H1 (cell line): Measurements from ENCODE around the gene GCM1. TPM values are rescaled to one million over a fixed set of nuclear protein-coding genes. Genes with fewer than 3 reads are reported as not detected.

Experiments
- CTCF ChIA-PET: fragments of 300-600 bp; sonication (Branson Sonifier 250); formaldehyde crosslinking; loops from one replicate; lab custom pipeline; 2021; ENCODE audit not compliant: partially characterized antibody; lab: Charles Lee
- POLR2A ChIA-PET: fragments of 300-600 bp; sonication (Branson Sonifier 250); formaldehyde crosslinking; loops from one replicate; lab custom pipeline; 2021; ENCODE audit warnings: inconsistent platforms; ENCODE audit not compliant: partially characterized antibody; lab: Charles Lee
- DNase-seq, 2 experiments: peaks; one replicate each; pipeline versions ENCODE4 v3.0.0 to v3.0.0-alpha.2; 2010 to 2022; ENCODE audit warnings: low spot score in 2 of 2, low read depth in 1 of 2, mixed read lengths in 1 of 2
- FAIRE-seq: peaks from 2 replicates; lab custom pipeline; 2011; peaks lifted over from hg19 to GRCh38; lab: Jason Lieb, UNC
- H2AFZ ChIP-seq: 2 replicates; pipeline ENCODE4 v1.8.1; 2012; ENCODE audit warnings: low read length, inconsistent platforms
- H2AK5ac ChIP-seq: 2 replicates; pipeline ENCODE4 v1.6.1; 2013; ENCODE audit warnings: low read depth, low read length
- H2BK120ac ChIP-seq: replicated peaks from 2 replicates; pipeline ENCODE3; 2013; ENCODE audit warnings: low read depth, low read length, inconsistent platforms
- H2BK12ac ChIP-seq: 2 replicates; pipeline ENCODE4 v1.6.1; 2013; ENCODE audit warnings: low read depth, low read length
- H2BK15ac ChIP-seq: 2 replicates; pipeline ENCODE4 v1.6.1; 2013; ENCODE audit warnings: low read length
- H2BK20ac ChIP-seq: 2 replicates; pipeline ENCODE4 v1.6.1; 2013; ENCODE audit warnings: low read length
- H2BK5ac ChIP-seq: 2 replicates; pipeline ENCODE4 v1.6.1; 2013; ENCODE audit warnings: low read depth, low read length
- H3K14ac ChIP-seq: 2 replicates; pipeline ENCODE4 v1.6.1; 2013; ENCODE audit warnings: inconsistent platforms; ENCODE audit not compliant: insufficient read length
- H3K18ac ChIP-seq: 2 replicates; pipeline ENCODE4 v1.6.1; 2013; ENCODE audit warnings: low read length; ENCODE audit errors: extremely low read depth
- H3K23ac ChIP-seq: 2 replicates; pipeline ENCODE4 v1.6.1; 2013; ENCODE audit warnings: inconsistent platforms; ENCODE audit not compliant: insufficient read length
- H3K23me2 ChIP-seq: 2 replicates; pipeline ENCODE4 v1.6.1; 2013; ENCODE audit warnings: low read depth, low read length
- H3K27ac ChIP-seq: 2 replicates; pipeline ENCODE4 v1.6.1; 2011; ENCODE audit warnings: low read depth, low read length, inconsistent platforms
- H3K27me3 ChIP-seq, 4 experiments: replicated peaks in 1 of 4; 1 replicate in 1 of 4; 2 replicates in 3 of 4; pipeline versions ENCODE4 v1.6.1 to v1.8.1; 2011 to 2013; ENCODE audit warnings: low read length in 3 of 4, mild to moderate bottlenecking in 3 of 4, inconsistent platforms in 2 of 4, mixed read lengths in 2 of 4, moderate library complexity in 1 of 4; ENCODE audit not compliant: control insufficient read depth in 3 of 4, insufficient read depth in 3 of 4; ENCODE audit errors: extremely low read depth in 1 of 4
- H3K36me3 ChIP-seq, 4 experiments: 2 replicates each; pipeline versions ENCODE4 v1.6.1 to v1.8.1; 2011 to 2013; ENCODE audit warnings: mild to moderate bottlenecking in 4 of 4, low read length in 3 of 4, moderate library complexity in 2 of 4, control low read depth in 1 of 4, inconsistent platforms in 1 of 4; ENCODE audit not compliant: insufficient read depth in 4 of 4, control insufficient read depth in 2 of 4
- H3K4ac ChIP-seq: replicated peaks from 2 replicates; pipeline ENCODE3; 2013; ENCODE audit warnings: low read length, low read depth, mixed read lengths, inconsistent platforms; ENCODE audit not compliant: insufficient read length
- H3K4me1 ChIP-seq, 4 experiments: replicated peaks in 1 of 4; 1 replicate in 1 of 4; 2 replicates in 3 of 4; pipeline versions ENCODE4 v1.6.1 to v1.8.1; 2011 to 2013; ENCODE audit warnings: low read length in 3 of 4, inconsistent platforms in 2 of 4, mixed read lengths in 1 of 4; ENCODE audit not compliant: insufficient read depth in 4 of 4, control insufficient read depth in 3 of 4
- H3K4me2 ChIP-seq, 2 experiments: 2 replicates each; pipeline versions ENCODE4 v1.6.1 to v1.8.1; 2011 to 2013; ENCODE audit warnings: low read depth in 2 of 2, low read length in 2 of 2, control low read depth in 1 of 2, inconsistent platforms in 1 of 2, mild to moderate bottlenecking in 1 of 2; ENCODE audit not compliant: insufficient read depth in 1 of 2
- H3K4me3 ChIP-seq, 4 experiments: fragments of 200-600, 300-600 bp in 1 of 4; sonication (generic), shearing (Covaris generic), sonication (Bioruptor Twin) in 1 of 4; 2 replicates each; pipeline versions ENCODE4 v1.5.1 to v1.8.1; 2011 to 2016; ENCODE audit warnings: low read length in 4 of 4, low read depth in 3 of 4, control low read depth in 2 of 4, inconsistent platforms in 2 of 4, mild to moderate bottlenecking in 2 of 4, mixed read lengths in 1 of 4, moderate library complexity in 1 of 4; ENCODE audit not compliant: insufficient read depth in 2 of 4; ENCODE audit errors: extremely low read depth in 1 of 4
- H3K56ac ChIP-seq: replicated peaks from 2 replicates; pipeline ENCODE3; 2013; ENCODE audit warnings: low read depth, mild to moderate bottlenecking, mixed read lengths, low read length, inconsistent platforms; ENCODE audit not compliant: insufficient read length
- H3K79me1 ChIP-seq: 2 replicates; pipeline ENCODE4 v1.6.1; 2013; ENCODE audit warnings: low read depth, low read length, control low read depth
- H3K79me2 ChIP-seq, 2 experiments: 2 replicates each; pipeline versions ENCODE4 v1.6.1 to v1.8.1; 2012 to 2013; ENCODE audit warnings: low read length in 2 of 2, mild to moderate bottlenecking in 2 of 2, inconsistent platforms in 1 of 2; ENCODE audit not compliant: insufficient read depth in 2 of 2, control insufficient read depth in 1 of 2
- H3K9ac ChIP-seq, 4 experiments: replicated peaks in 1 of 4; 1 replicate in 1 of 4; 2 replicates in 3 of 4; pipeline versions ENCODE4 v1.6.1 to v1.8.1; 2011 to 2013; ENCODE audit warnings: low read depth in 3 of 4, low read length in 3 of 4, control low read depth in 2 of 4, mild to moderate bottlenecking in 2 of 4, moderate library complexity in 2 of 4, inconsistent platforms in 1 of 4; ENCODE audit errors: extremely low read depth in 1 of 4
- H3K9me3 ChIP-seq, 2 experiments: 2 replicates each; pipeline versions ENCODE4 v1.6.1 to v1.8.1; 2012 to 2013; ENCODE audit warnings: mild to moderate bottlenecking in 2 of 2, moderate library complexity in 2 of 2, control low read depth in 1 of 2, inconsistent platforms in 1 of 2, low read depth in 1 of 2, low read length in 1 of 2, mixed read lengths in 1 of 2; ENCODE audit not compliant: insufficient read depth in 2 of 2
- H4K20me1 ChIP-seq, 2 experiments: replicated peaks in 1 of 2; 2 replicates each; pipeline versions ENCODE3 to v1.8.1; 2011 to 2013; ENCODE audit warnings: inconsistent platforms in 2 of 2, low read length in 2 of 2, mild to moderate bottlenecking in 1 of 2; ENCODE audit not compliant: insufficient read depth in 2 of 2, control insufficient read depth in 1 of 2
- H4K5ac ChIP-seq: 2 replicates; pipeline ENCODE4 v1.6.1; 2013; ENCODE audit warnings: low read length, low read depth, mixed read lengths, inconsistent platforms; ENCODE audit not compliant: insufficient read length
- H4K8ac ChIP-seq: 2 replicates; pipeline ENCODE4 v1.8.0; 2013; ENCODE audit warnings: mild to moderate bottlenecking, moderate library complexity, low read length, inconsistent platforms; ENCODE audit not compliant: insufficient read depth; ENCODE audit errors: extremely low read depth
- H4K91ac ChIP-seq: replicated peaks from 2 replicates; pipeline ENCODE3; 2013; ENCODE audit warnings: low read length, mixed read lengths, inconsistent platforms; ENCODE audit not compliant: insufficient read length
- EZH2 ChIP-seq: fragments of 200-600 bp; sonication (generic); IDR thresholded peaks from 2 replicates; pipeline ENCODE4 v1.7.1; 2012; ENCODE audit warnings: low read depth, mild to moderate bottlenecking, moderate library complexity, low read length, inconsistent platforms; ENCODE audit not compliant: severe bottlenecking
- TCF12 ChIP-seq: IDR thresholded peaks from 2 replicates; pipeline ENCODE4 v1.6.1; 2011; ENCODE audit warnings: low read depth, mild to moderate bottlenecking, low read length
- WGBS, 2 experiments: shearing (Covaris generic) in 1 of 2; methylation state at CpG; one replicate each; pipeline versions ENCODE4 v1.1.6 to v1.1.7; 2013 to 2015; ENCODE audit warnings: low lambda C conversion rate in 2 of 2, mixed read lengths in 2 of 2, inconsistent platforms in 1 of 2, low coverage in 1 of 2, missing lambda C conversion rate in 1 of 2; ENCODE audit not compliant: insufficient replicate concordance in 2 of 2, insufficient coverage in 1 of 2, insufficient read length in 1 of 2; ENCODE audit errors: extremely low coverage in 1 of 2, missing lambda C conversion rate in 1 of 2; 5-methylcytosine and 5-hydroxymethylcytosine counted together
- polyA plus RNA-seq, 7 experiments: library from polyadenylated mRNA; depleted of rRNA in 3 of 7; stranded (reverse) in 5 of 7; unstranded in 2 of 7; fragments of >200 nt in 5 of 7; fragments of 200-250 nt in 2 of 7; gene quantifications; 1 replicate in 5 of 7; 2 replicates in 1 of 7; 4 replicates in 1 of 7; pipeline versions ENCODE4 v1.2.1 to v1.2.3, GENCODE V29; 2011 to 2013; ENCODE audit warnings: missing spikeins in 2 of 7, mixed read lengths in 2 of 7
- total RNA-seq: library from RNA; stranded (reverse); fragmentation: NEBNext Ultra II Directional; extraction: Animal tissue kit (Norgen Biotek cat#: 25700); gene quantifications from 2 replicates; pipeline ENCODE4 v1.2.1, GENCODE V29; 2021

Gene GCM1
- total and polyA plus RNA-seq, 2 of the 8 experiments (the other 6 are each of a cell fraction or from before 2014, with no cell fraction given): not detected

- Histone ChIP-seq H3K9me3 (no peaks in the 10 kb centered on the region), H3K23ac (no peak overlapping the region), H2AK5ac (no peak overlapping the region), H3K27me3 (peaks cover 0 to 2% (median 0%) of the 10 kb centered on the region in 4 experiments; a peak in 1 of 7 replicates), H3K4me3 (no peak overlapping the region), H3K18ac (no peak overlapping the region), H3K23me2 (no peaks in the 10 kb centered on the region), H2BK120ac (no peak overlapping the region), H2BK15ac (no peak overlapping the region), H3K9ac (no peak overlapping the region), H3K79me1 (no peaks in the 10 kb centered on the region), H4K5ac (no peak overlapping the region), H4K91ac (no peak overlapping the region), H3K4me1 (no peaks in the 10 kb centered on the region), H2BK20ac (no peak overlapping the region), H2AFZ (no peak overlapping the region), H2BK5ac (no peak overlapping the region), H3K36me3 (no peaks in the 10 kb centered on the region), H3K27ac (no peak overlapping the region), H2BK12ac (no peak overlapping the region), H3K4me2 (no peak overlapping the region), H3K4ac (no peak overlapping the region), H4K20me1 (no peaks in the 10 kb centered on the region), H3K56ac (no peak overlapping the region), H4K8ac (no peak overlapping the region), H3K14ac (no peak overlapping the region), H3K79me2 (no peaks in the 10 kb centered on the region)
- FAIRE-seq: no peak
- ChIA-PET POLR2A (no interaction called here), CTCF (interaction anchor here (0.5 to 1.1 kb wide), 3 partner anchors 19 to 590 kb away, joined by 3 to 4 read pairs (median 4); no protein-coding TSS in a partner anchor)
- 93% methylated on average over 5 of the region's 5 CpGs; no CpG with 5 or more reads in 1 of the 2 experiments for WGBS, 2 experiments
- no peak for TF ChIP-seq TCF12
- no peak for TF ChIP-seq EZH2
- DNase-seq: no peak
Observed at GRCh38 chr6:53128842-53129241, 19.8 kb downstream of the GCM1 start.
